Activated naive CD4-positive, alpha-beta T cell treated with anti-CD3 and anti-CD28 coated beads, Interleukin-2, amount 50 U/mL, for 16 hours (primary cell): ENCODE data around the gene DACT2.

ENCODE experiments used
- DNase-seq: peaks from one replicate; pipeline ENCODE4 v3.0.0-alpha.2; 2020

The DACT2 gene

DNA sequence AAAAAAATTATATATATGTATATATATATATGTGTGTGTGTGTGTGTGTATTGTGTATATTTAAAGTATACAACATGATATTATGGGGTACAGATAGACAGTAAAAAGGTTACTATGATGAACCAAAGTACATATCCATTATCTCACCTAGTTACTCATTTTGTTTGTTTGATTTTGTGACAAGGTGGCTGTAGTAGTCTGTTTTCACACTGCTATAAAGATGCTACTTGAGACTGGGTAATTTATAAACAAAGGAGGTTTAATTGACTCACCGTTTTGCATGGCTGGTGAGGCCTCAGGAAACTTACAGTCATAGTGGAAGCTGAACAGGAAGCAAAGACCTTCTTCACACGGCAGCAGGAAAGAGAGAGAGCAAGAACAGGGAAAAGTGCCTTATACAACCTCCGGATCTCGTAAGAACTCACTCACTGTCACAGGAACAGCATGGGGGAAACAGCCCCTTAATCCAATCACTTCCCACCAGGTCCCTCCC, 30.2 kb upstream of the DACT2 start:
- no peak for DNase-seq

DNA sequence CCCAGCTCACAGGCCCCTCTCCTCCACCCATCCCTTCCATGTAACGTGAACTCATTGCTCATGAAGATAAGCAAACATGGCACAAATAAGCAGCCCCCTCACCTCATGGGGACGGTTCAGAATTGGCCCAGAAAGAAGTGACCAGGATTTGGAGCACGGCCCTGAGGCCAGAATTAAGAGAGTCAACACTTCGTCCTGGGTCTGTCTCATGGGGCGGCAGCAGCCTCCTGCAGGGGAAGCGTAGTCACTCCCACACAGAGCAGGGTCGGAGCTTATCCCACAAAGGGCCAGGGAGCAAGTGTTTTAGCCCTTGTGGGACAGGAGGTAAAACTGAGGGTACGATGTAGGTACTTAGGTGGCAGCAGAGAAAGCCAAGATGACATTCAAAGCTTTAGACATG, 28.6 kb upstream of the DACT2 start:
- no peak for DNase-seq

DNA sequence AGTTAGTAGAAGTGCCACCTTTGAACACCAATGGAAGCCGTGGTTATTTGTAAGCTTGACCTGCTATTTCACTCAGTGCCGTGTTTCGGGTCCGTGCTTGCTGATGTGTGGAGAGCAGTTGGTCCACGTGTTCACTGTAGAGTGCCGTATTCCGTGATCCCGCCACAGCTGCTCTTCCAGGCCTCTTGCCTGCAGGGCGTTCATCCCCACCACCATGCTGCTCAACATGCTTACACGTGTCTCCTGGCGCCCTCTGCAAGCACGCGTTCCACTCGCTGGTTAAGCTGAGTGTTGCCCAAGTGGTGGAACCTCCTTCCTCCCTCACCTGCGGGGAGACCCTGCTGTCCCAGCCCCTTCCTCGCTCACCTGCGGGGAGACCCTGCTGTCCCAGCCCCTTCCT, 28.0 kb upstream of the DACT2 start:
- DNase-seq = no peak

DNA sequence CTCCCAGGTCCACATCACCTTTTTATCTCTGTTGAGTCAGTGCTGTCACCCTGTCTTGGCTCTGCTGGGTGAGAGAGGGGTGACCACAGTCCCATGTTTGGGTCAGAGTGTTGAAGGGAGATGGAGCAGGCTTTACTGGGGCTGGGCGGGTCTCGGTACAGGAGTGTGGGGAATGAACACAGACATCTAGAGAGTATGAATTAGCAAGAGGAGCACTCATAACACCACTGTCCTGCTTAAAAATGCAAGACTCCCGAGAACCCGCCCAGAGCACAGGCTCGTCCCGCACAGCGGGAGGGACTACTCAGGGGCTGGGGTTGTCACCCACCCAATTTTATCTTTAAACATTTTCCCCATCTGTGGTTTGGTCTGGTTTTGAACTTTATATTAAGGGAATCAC, 27.5 kb upstream of the DACT2 start:
- no peak for DNase-seq

DNA sequence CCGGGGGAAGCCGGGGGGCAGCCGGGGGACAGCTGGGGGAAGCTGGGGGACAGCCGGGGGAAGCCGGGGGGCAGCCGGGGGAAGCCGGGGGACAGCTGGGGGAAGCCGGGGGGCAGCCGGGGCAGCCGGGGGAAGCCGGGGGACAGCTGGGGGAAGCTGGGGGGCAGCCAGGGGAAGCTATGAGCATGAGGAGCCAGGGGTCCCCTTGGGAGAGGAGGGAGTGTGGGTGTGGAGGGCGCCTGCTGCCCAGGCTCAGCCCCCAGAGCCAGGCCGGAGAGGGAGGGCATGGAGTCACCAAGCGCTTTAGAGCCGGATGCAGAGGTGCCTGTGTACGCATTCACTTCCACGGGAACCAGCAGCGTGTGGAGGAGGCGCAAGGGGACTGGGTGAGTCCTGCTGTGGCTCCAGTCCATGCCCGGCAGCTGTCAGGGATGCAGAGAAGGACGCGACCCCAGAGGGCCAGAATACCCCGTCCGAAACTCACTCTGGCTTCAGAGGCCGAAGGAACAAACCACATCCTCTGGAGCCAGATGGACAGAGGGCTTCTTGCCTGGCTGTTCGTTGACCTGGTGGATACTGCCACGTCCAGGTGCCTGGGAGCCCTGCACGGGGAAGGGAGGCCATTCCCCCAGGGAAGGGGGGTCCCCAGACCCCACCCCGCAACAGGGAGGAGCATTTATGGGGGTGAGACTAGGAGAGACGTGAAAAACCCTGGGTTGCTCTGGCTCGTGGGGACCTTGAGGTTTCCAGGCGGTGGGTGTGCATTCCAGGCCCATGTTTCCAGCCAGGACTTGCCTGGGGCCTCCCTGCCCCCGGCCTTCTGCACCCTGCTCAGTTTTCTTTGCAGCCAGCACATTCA, 26.5 kb upstream of the DACT2 start:
- no peak for DNase-seq

DNA sequence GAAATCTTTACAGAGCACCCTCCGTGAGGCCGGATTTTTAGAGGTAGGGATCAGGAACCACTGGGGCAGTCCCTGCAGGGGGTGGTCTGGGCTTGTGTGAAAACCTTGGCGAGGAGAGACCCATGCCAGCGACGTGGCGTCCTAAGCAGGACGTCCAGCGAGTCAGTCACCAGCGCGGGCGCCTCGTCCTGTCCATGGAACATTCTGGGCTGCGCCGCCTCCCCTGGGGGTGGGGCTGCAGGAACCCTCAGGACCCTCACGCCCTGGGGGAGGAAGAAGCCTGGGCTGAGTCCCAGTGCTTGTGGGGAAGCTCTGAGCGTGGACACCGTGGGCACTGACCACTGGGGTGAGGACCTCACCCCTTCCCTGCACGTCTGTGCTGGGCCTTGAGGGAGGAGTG, 25.7 kb upstream of the DACT2 start:
- no peak for DNase-seq

DNA sequence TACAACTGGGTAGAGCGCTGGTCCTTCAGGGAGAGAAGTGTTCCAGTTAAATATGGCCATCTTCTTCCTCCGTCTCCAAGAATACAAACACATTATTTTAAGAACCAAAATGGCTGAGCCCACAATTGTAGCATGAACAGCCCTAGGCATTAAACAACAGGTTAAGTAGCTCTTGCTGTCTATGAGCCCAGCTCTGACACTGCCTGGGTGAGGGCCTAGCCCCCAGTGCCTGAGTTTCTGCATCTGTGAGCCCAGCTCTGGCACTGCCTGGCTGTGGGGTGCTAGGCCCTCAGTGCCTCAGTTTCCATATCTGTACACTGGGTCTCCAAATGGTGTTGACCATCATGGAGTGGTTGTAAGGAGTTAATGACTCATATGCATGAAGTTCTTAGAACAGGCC, 24.8 kb upstream of the DACT2 start:
- DNase-seq = no peak

DNA sequence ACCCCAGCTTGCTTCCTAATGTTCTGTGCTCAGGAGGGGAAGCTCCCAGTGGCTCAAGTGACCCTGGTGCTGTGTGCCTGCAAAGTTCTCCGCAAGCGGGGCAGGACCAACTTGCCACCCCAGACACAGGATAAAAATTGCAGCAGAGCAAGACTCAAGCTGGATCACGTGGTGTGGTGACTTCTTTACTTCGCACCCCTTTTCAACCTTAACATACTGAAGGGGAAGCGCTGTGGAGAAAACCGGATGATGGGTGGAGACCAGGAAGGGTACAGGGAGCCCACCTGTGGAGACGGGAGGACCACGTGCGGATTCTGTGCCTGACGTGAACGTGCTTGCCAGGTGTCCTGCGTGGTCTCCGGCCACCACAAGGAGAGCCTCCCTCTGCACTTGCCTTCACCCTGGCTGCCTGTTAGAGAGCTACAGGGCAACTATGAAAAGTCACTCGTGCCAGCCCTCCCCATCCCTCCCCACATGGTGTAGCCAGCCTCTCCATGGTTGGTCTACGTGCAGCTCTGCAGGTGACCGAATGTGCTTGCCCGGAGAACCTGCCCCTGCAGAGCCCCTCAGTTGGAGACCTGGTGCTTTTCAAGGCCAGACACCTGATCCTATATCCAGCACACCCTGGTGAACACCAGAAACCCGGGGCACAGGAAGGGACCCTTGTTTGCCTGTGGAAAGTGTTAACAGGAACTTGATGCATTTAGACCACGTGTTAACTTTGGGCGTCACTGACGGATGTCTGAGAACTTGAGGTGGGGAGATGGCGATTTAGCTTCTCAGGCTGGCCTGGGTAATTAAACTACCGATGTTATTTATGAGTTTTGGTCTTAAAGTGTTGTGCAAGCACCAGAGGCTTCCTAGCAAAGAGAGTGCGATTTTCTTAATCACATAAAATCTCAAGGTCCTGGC, 23.9 kb upstream of the DACT2 start:
- DNase-seq = no peak

DNA sequence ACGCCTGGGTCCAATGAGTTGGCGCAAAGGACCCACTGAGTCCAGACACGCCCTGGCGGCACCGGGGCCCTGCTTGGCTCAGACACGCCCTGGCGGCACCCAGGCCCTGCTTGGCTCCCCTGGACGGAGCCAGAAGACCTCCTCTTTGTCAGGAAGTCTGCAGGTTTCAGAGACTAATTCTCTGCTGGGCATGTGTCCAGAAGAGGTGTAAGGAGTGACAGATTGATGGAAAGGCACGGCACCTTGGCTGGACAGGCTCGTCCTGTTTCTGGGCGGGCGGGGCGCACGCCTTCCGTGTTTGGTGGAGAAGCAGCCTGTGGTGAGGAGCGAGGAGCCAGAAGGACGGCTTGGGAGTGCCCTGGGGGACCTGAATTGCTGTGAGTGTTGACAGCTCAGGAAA, 23.1 kb upstream of the DACT2 start:
- no peak for DNase-seq

DNA sequence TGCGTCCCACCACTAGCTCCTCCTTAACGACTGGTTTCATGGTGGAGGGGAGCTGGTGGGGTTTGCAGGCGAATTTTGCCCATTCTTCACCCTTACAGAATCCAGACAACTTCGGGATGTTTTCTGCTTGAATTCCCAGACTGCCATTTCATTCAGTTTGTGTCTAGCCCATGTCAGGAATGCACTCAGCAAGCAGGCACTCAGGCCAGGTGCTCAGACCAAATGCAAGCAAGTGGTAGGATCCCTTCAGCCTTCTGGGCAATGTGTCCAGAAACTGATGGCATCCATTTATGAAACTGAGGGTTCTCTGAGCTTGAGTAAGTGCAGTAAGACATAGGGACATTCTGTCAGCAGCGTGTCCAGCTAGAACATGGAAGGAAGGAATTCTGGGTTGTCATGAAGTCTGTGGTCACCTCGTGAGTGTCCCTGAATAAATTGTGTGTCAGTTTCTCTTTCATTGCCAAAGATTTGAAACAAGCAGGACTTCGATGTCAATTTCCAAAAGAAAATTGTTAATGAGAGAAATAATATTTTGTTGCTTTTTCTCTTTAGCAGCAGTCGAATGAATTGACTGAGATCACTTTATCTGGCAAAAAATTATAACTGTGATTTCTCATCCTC, 21.8 kb upstream of the DACT2 start:
- DNase-seq = no peak

DNA sequence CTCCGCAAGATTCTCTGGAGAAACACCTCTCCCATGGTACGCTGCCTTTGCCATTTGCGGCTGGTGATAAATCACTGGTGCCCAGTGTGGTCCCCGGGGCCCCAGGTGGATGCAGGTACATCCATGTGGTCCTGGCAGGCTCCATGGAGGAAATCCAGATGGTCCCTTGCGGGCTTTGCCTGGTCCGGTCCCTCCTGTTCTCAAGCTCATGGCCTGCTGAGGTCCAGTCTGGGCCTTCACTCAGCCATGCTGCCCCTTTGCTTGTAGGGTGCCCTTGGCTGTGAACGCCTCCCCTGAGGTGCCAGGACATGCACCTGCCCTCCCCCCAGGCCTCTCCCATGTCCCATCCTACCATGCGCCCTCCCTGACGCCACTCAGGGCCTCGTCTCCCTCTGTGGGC, 21.2 kb upstream of the DACT2 start:
- no peak for DNase-seq

DNA sequence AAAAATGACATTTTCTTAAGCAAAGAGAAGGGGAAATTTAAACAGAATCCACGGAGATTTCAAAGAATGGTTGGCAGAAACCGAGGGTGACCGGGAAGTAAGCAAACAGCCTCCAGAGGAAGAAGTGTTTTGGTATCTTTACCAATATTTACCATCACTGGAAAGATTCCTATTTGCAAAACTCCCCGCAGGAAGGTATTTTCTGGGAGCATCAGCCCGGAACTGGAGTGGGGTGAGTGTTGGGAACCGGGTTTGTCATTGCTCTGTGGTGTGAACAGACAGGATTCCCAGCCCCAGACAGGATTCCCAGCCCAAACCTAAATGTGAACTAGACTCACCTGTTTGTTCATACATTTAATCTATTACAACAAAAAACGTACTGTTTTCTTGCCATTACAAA, 19.2 kb upstream of the DACT2 start:
- no peak for DNase-seq

DNA sequence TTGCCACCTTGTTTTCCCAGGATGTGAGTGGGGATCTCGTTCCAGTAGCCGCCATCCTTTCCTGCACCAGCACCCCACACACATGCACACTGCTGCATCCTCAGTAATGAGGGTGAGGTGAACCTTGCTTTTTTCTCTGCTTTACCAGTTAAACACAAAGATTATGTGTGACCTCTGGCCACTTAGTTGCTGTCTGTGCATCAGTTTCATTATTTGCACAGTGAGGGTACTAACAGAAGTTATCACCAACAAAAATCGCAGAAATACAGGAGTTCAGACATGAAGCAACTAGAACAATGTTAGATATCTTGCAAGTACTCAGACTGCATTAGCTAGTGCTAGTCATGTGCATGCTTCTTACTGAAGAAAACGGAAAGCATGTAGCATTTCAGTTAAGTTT, 17.4 kb upstream of the DACT2 start:
- no peak for DNase-seq

DNA sequence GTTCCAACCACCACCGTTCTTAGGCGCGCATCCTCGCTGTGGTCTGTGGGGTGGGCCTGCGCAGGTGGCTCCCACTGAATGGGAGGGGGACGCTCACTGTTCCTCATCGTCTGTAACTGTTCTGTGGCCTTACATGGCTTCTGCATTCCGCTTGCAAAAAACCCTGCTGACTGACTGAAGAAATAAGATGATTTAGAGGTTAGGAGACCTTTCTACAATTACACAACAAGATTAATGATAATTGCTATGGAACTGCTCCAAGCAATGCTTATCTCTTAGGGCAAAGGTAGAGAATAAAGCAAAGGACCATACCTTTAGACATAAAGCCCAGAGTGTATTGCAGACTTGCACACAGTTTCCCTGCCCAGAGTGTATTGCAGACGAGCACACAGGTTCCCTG, 14.4 kb upstream of the DACT2 start:
- no peak for DNase-seq

DNA sequence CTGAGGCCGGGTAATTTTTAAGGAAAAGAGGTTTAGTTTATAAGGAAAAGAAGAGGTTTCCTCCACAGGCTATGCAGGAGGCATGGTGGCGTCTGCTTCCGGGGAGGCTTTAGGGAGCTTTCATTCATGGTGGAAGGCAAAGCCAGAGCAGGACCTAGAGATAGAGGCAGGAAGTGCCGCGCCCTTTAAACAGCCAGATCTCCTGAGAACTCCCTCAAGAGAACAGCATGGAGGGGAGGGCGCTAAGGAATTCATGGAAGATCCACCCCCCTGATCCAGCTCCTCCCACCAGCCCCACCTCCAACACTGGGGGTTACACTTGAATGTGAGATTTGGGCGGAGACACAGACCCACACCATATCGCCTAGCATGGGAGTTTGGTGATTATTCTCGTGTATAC, 13.9 kb upstream of the DACT2 start:
- no peak for DNase-seq

DNA sequence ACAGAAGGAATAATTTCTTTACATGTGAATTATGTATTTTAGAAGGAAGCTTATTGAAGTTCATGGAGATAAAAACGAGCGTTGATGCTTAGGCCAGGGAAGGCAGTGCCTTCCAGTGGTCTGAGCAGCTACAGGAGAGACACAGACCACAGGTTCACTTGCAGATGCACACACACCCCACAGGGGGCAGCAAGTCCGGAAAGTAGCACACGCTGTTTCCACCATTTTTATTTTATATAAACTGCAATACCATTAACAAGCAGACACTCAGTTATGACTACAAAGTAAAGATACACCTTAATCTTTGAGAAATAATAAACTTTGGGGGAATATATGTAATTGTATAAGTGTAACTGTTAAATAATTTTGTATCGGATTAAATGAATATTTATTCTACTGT, 13.5 kb upstream of the DACT2 start:
- no peak for DNase-seq

DNA sequence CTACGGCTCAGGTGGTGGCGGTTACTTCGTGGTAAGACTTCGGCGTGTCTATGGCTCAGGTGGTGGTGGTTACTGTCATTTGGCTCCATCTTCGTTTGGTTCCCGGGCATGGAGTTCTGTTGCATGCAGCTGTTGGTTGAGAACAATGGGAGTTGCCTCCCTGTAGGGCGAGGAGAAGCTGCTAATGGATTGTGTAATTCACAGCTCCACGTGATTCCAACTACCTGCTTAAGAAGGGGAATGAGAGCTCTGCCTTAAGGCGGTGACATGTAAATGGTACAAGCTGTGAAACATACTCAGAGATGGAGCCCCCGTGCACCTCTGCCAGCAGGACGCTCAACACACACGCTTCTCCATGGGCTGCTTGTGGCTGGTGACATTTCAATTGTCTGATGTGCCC, 12.4 kb upstream of the DACT2 start:
- no peak for DNase-seq

DNA sequence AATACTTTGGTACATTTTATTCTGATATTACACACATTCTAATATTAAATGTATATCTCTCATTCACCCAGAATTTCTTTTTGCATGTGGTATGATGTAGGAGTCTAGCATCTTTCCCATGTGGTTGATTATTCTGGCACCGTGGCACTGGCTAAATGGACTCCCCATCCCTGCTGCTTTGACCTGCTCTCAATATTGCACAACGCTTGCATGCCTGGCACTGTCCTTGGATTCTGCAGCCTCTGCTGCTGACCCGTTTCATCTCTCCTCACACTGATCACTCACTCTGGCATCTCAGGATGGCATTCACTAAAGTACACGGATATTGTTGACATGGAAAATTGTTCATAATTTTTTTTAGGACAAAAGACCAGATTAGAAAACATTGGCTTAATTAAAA, 11.5 kb upstream of the DACT2 start:
- no peak for DNase-seq

DNA sequence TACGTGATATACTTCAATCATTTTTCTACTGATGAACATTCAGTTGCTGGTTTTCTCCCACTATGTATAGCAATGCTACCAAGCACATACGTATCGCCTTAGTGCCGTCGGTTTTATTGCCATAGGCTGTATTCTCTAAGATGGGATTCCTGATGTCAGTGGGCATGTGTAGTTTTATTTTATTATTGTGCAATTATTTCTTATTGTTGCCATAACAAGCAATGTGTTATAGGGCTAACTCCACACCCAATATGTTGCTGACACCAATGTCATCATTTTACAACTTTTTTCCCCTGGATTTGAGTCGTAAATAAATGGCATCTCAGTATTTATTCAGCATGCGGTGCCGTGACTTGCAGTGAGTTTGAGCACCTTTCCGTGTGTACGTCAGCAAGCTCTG, 10.8 kb upstream of the DACT2 start:
- DNase-seq = no peak

DNA sequence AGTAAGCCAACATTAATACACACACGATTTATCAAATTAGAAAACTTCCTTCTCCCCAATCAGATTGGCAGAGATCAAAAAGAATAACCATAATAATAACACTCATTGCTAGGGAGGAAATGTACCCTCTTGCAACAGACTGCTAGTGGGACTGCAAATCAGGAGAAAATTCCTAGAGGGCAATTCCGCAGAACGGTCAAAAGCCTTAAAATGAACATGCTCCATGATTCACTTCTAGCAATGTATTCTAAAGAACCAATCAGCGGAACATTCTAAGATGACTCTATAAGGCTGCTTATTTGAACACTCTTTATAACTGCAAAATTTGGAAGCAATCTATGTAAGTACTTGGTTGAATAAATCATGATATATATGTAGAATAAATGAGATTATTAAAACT, 8.5 kb upstream of the DACT2 start:
- no peak for DNase-seq

DNA sequence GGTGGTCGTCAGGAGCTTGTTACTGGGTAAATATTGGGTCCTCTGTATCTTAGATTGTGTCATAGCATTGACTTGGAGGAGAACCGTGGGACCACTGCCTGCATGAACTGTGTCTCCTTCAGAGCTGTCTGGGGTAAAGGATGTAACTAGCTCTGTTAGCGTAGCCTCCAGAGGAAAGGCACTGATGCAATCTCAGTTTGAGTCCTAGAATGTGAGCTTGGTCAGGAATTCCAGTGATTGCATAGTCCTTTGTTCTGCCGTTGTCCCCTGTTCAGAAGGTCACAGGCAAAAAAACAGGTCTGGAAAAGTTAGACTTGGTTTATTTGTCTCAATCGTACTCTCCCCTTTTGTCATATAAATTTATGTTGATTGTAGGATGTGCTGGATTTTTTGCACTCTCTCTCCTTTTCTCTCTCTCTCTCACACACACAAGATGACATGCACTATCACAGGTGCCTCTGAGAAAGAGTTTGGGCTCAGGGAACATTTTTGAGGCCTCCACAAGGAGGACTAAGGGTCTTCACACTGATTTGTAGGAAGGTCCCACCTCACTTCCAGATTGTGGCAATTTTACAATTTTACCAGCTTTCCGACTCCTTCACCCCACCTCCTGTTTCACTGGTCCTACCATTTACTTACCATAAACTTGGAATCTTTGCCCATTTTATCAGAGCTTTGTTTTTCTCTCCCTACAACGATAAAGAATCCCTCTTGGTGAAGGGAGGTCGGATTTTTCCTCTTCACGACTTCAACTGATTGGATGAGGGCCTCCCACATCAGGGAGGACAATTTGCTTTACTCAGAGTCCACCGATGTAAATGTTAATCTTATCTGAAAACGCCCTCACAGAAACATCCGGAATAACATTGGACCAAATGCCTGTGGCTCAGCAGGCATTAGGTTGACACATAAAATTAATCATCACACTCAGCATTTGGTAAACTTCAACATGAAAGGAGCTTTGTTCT, 7.0 kb upstream of the DACT2 start:
- DNase-seq = no peak

DNA sequence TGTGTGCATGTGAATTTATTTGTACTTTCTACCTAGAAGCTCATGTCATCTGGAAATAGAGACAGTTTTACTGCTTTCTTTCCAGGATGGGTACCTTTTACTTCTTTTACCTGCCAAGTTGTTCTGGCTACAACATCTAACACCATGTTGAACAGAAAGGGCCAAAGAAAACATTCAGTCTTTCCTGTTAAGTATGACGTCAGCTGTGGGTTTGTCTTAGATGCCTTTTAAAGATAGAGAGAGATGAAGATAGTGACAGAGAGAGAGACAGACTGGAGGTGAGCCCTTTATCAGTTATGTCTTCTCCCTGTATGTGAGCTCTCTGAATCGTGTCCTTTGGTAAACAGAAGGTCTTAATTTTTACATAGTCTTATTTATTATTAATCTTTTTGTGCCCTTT, 3.4 kb upstream of the DACT2 start:
- no peak for DNase-seq
